HuH-7.5 (cell line): ENCODE results near the gene PTMS.
"Not testable (repeated sequence)": the region's sequence is repeated elsewhere in the genome, so short reads cannot be mapped to it uniquely, and the experiment has no call there.

ENCODE experiments used
- DNase-seq: peaks from one replicate; pipeline ENCODE4 v3.0.0; 2011; ENCODE audit warnings: low spot score

The PTMS gene, protein sequence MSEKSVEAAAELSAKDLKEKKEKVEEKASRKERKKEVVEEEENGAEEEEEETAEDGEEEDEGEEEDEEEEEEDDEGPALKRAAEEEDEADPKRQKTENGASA

DNA sequence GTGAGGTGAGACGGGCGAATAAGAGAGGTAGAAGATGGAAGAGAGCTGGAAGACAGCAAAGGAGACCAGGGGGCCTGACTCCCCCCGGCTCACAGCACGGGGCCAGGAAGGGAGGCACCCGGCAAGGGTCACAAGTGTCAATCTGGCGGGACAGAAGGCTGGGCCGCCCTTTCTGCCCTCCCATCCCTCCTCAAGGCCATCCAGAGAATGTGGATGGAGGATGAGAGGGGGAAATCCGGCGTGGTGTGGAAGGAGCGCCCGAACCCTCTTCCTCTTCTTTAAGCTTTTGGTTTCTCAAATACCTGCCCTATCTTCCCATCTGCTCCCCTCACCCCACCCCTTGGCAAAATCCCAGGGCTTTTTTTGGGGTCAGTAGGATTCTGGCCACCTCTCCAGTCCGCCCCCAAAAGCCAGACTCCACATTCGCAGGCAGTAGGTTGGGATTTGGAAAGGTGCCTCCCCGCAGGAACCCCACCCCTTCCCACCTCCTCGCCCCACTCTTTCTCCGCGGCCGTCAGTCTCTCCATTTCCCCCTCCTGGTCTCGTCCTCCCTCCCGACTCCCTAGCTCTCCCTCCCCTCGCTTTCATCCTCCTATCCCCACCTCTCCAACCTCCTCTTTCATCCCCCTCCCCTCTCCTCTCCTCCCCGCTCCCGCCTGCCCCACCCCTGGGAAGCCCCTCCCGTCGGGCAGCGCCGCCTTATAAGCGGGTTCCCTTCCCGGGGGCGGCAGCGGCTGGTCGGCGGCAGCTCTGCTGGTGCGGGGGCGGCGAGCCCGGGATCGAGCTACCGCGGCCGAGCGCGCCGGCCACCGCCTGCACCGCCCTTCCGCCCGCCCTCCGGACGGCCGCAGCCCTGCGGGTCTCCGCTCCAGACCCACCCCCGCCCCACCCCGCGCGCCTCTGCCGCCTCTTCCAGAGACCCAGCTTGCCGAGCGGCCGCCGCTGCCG, at the start of gene PTMS:
Gene PTMS (plus strand): TSS at position 730 of the 948 bp plus-strand sequence. CDS start 343 bp downstream, outside the sequence.
- DNase-seq, result peak; percentile 90

- DNase-seq, result no peak
Observed at GRCh38 chr12:6716874-6717437, 49.2 kb upstream of the PTMS start.

DNA sequence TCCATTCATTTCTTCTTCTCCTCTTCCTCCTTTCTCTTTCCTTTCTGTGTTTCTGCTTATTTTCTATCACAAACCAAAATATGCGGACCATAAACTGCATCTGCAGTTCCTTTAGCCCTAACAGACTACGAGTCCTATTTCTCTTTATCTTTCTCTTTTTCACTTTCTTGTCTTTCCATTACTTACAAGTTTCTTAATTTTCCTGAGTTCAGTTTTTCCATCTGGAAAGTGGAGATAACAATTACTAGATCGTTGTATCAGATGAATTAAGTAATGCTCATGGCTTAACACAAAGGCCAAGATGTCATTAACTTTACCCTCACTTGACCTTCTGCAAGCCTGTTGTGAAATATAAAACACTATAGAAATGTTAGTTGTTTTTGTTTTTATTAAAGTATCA, 43.3 kb upstream of the PTMS start:
- DNase-seq, result no peak

- peak; percentile 95 for DNase-seq
Observed at GRCh38 chr12:6723607-6724408, 42.4 kb upstream of the PTMS start, which contains the start of gene COPS7A. Gene COPS7A, plus strand, starts transcription at chr12:6724046. Its CDS starts 611 bp downstream, at chr12:6724657.

DNA sequence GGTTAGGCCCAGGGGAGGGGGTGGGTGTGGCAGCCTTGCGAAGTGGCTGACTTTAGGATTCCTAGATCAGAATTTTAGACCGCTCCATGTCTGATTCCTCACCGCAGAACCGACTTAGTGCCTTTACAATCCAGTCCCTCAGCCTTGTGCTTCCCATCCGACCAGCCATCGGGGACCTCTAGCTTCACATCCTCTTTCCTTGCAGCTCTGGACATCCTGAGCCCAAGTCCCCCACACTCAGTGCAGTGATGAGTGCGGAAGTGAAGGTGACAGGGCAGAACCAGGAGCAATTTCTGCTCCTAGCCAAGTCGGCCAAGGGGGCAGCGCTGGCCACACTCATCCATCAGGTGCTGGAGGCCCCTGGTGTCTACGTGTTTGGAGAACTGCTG, 41.8 kb upstream of the PTMS start:
- no peak for DNase-seq

- DNase-seq, result no peak
Observed at GRCh38 chr12:6725350-6725749, 40.8 kb upstream of the PTMS start.

GRCh38 chr12:6729186-6729585, 37.0 kb upstream of the PTMS start:
- no peak for DNase-seq

DNA sequence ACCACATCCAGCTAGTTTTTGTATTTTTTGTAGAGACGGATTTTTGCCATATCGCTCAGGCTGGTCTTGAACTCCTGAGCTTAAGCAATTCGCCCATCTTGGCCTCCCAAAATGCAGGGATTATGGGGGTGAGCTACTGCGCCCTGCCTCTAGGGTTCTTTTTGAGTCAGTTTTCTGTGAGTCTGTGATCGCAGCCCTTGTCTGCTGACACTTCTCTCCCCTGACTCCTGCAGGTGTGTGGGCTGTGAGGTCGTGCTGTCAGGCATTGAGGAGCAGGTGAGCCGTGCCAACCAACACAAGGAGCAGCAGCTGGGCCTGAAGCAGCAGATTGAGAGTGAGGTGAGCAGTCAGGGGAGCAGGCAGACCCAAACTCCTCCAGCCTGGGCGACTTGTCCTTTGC, 36.0 kb upstream of the PTMS start:
- DNase-seq, result no peak

- no peak for DNase-seq
Observed at GRCh38 chr12:6734506-6735387, 31.4 kb upstream of the PTMS start.

DNA sequence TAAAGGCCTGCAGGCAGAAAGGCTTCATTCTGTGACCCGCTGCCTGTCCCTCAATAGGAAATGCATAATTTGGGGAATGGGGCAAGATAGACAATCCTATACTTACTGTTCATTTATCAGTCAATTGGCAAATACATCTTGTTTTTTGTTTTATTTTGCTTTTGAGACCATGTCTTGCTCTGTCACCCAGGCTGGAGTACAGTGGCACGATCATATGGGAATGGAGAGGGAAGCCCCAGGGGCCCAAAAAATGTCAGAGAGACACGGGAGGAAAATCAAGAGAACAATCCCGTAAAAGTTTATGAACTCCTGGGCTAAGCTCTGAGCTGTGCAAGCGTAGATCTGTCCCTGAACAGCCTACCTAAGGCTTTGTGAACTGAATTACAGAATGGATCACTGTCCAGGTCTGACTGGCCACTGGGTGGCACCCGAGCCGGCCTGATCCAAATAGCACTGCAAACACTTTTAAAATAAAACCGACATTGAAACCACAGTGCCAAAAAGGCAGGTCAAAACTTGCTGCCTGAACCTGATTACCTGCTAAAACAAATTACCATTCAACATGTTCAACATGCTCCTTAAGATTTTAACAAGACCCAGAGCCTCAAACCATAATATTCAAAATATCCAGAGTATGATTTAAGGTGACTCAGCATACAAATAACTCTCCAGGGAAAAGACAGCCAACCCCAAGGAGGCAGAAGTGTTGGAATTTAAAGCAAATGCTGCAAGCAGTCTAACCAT, 30.5 kb upstream of the PTMS start:
- peak; percentile 69 for DNase-seq

- DNase-seq, result no peak
Observed at GRCh38 chr12:6736754-6737153, 29.4 kb upstream of the PTMS start.

- DNase-seq, result not testable (repeated sequence)
Observed at GRCh38 chr12:6742080-6742479, 24.1 kb upstream of the PTMS start.

- no peak for DNase-seq
Observed at GRCh38 chr12:6742834-6743233, 23.3 kb upstream of the PTMS start.

DNA sequence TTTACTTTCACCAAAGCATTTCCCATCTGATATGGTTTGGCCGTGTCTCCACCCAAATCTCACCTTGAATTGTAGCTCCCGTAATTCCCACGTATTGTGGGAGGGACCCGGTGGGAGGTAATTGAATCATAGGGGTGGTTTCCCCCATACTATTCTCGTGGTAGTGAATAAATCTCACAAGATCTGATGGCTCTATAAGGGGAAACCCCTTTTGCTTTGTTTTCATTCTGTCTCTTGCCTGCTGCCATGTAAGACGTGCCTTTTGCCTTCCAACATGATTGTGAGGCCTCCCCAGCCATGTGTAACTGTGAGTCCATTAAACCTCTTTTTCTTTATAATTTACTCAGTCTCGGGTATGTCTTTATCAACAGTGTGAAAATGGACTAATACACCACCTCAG, 22.9 kb upstream of the PTMS start:
- DNase-seq, result not testable (repeated sequence)

DNA sequence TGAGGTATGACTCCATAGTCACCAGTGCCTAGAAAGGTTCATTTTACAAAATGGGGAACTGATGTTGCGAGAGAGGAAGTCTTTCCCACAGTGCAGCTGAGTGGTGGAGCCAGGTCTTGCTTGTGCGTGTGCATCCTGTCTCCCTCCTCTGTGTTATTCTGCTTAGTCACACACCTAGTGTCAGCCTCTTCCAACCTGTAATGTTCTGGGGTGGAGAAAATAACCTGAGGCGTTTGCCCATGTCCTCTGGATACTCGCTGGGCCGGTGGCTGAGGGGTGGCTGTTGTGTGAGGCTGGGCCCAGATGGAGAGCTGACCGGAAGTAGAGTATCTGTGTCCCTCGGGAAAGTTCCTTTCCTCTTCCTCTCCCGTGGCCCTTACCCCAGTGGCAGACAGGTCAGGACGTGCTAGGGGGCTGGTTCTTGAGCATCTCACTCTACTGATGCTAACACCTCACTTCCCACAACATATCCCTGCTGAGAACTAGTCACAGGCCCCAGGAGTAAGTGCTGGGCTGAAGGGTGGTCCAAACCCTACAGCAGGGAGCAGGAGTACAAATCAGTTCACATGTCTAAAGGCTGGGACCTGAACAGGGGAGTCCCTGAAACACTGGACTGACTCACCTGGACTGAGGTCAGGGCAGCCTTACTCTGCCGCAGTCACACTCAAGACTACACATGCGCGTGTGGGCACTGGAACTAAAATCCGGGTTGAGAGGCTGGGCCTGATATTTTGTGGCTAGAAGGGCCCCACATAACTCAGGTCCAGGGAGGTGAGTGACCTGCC, 20.2 kb upstream of the PTMS start:
- no peak for DNase-seq

- no peak for DNase-seq
Observed at GRCh38 chr12:6747216-6747615, 18.9 kb upstream of the PTMS start.

GRCh38 chr12:6748761-6749160, 17.4 kb upstream of the PTMS start:
- DNase-seq, result no peak

DNA sequence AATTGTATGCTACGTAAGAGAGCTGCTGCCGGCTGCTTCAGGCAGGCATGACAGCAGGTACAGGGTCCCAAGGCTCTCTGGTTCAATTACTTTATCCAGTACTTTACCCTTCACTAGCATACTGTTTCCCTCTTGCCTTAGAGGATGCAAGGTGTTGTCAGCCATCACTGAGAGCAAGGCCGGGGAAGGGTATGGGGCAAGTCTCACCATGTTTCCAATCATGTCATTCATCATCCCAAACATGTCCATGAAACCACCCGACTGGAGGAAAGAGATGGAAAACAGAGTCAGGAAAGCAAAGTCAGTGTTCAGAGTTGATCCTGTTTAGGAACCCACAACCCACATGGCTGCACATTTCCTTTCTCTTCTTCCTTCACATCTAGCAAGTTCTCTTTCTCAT, 15.7 kb upstream of the PTMS start:
- DNase-seq, result no peak

DNA sequence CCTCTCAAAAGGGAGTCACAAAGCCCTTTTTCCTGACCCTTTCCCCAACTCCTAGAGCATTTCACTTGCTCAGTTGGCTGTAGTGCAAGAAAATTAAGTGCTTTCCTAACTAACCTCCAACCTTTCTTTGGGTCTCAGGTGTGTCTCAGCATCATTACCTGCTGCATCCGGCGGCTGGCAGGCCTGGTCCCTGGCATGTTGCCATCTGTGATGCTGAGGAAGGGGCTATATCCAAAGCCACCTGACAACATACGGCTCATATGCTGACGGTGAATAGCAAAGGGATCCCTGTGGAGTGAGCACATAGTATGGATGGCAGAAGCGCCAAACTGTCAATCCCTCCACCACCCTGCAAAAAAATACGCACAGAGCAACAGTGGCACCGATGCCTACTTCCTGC, 14.4 kb upstream of the PTMS start:
- DNase-seq, result no peak
